ENCODE data around the gene RCBTB2.

GRCh38 chr13:48573213-48574007 lies 40.5 kb upstream of the RCBTB2 start:
- TF ChIP-seq CTCF (IDR thresholded peaks at IDR 0.05) (no peak), POLR2A (IDR thresholded peaks at IDR 0.05) (no peak)
